DND-41 (cell line): Measurements from ENCODE around the gene SRRM3.

ENCODE experiments used
- CTCF ChIP-seq: IDR thresholded peaks from 2 replicates; pipeline ENCODE4 v1.5.1; 2012; ENCODE audit warnings: borderline replicate concordance, low read length, moderate library complexity, mild to moderate bottlenecking; ENCODE audit not compliant: poor library complexity, severe bottlenecking; ENCODE audit errors: extremely low read depth
- EZH2 ChIP-seq: IDR thresholded peaks from 3 replicates; pipeline ENCODE4 v1.6.1; 2012; ENCODE audit warnings: borderline replicate concordance, low read depth, mild to moderate bottlenecking, moderate library complexity, low read length, inconsistent platforms; ENCODE audit not compliant: severe bottlenecking

- TF ChIP-seq CTCF (no peak), EZH2 (no peak)
These were observed 50.3 kb downstream of the SRRM3 start for GRCh38 chr7:76252021-76252420.
